H1 (cell line): ENCODE results near the gene UBE2D3. TPM values are rescaled to one million over a fixed set of nuclear protein-coding genes. Genes with fewer than 3 reads are reported as not detected.
A peak's percentile ranks its signal among the peaks of the same experiment; 100 is the strongest.

Experiments
- CTCF ChIA-PET: fragments of 300-600 bp; sonication (Branson Sonifier 250); formaldehyde crosslinking; loops from one replicate; lab custom pipeline; 2021; ENCODE audit not compliant: partially characterized antibody; lab: Charles Lee
- POLR2A ChIA-PET: fragments of 300-600 bp; sonication (Branson Sonifier 250); formaldehyde crosslinking; loops from one replicate; lab custom pipeline; 2021; ENCODE audit warnings: inconsistent platforms; ENCODE audit not compliant: partially characterized antibody; lab: Charles Lee
- DNase-seq, 2 experiments: peaks; one replicate each; pipeline versions ENCODE4 v3.0.0 to v3.0.0-alpha.2; 2010 to 2022; ENCODE audit warnings: low spot score in 2 of 2, low read depth in 1 of 2, mixed read lengths in 1 of 2
- FAIRE-seq: peaks from 2 replicates; lab custom pipeline; 2011; peaks lifted over from hg19 to GRCh38; lab: Jason Lieb, UNC
- H2AFZ ChIP-seq: 2 replicates; pipeline ENCODE4 v1.8.1; 2012; ENCODE audit warnings: low read length, inconsistent platforms
- H2AK5ac ChIP-seq: 2 replicates; pipeline ENCODE4 v1.6.1; 2013; ENCODE audit warnings: low read depth, low read length
- H2BK120ac ChIP-seq: replicated peaks from 2 replicates; pipeline ENCODE3; 2013; ENCODE audit warnings: low read depth, low read length, inconsistent platforms
- H2BK12ac ChIP-seq: 2 replicates; pipeline ENCODE4 v1.6.1; 2013; ENCODE audit warnings: low read depth, low read length
- H2BK15ac ChIP-seq: 2 replicates; pipeline ENCODE4 v1.6.1; 2013; ENCODE audit warnings: low read length
- H2BK20ac ChIP-seq: 2 replicates; pipeline ENCODE4 v1.6.1; 2013; ENCODE audit warnings: low read length
- H2BK5ac ChIP-seq: 2 replicates; pipeline ENCODE4 v1.6.1; 2013; ENCODE audit warnings: low read depth, low read length
- H3K14ac ChIP-seq: 2 replicates; pipeline ENCODE4 v1.6.1; 2013; ENCODE audit warnings: inconsistent platforms; ENCODE audit not compliant: insufficient read length
- H3K18ac ChIP-seq: 2 replicates; pipeline ENCODE4 v1.6.1; 2013; ENCODE audit warnings: low read length; ENCODE audit errors: extremely low read depth
- H3K23ac ChIP-seq: 2 replicates; pipeline ENCODE4 v1.6.1; 2013; ENCODE audit warnings: inconsistent platforms; ENCODE audit not compliant: insufficient read length
- H3K23me2 ChIP-seq: 2 replicates; pipeline ENCODE4 v1.6.1; 2013; ENCODE audit warnings: low read depth, low read length
- H3K27ac ChIP-seq: 2 replicates; pipeline ENCODE4 v1.6.1; 2011; ENCODE audit warnings: low read depth, low read length, inconsistent platforms
- H3K27me3 ChIP-seq, 4 experiments: replicated peaks in 1 of 4; 1 replicate in 1 of 4; 2 replicates in 3 of 4; pipeline versions ENCODE4 v1.6.1 to v1.8.1; 2011 to 2013; ENCODE audit warnings: low read length in 3 of 4, mild to moderate bottlenecking in 3 of 4, inconsistent platforms in 2 of 4, mixed read lengths in 2 of 4, moderate library complexity in 1 of 4; ENCODE audit not compliant: control insufficient read depth in 3 of 4, insufficient read depth in 3 of 4; ENCODE audit errors: extremely low read depth in 1 of 4
- H3K36me3 ChIP-seq, 4 experiments: 2 replicates each; pipeline versions ENCODE4 v1.6.1 to v1.8.1; 2011 to 2013; ENCODE audit warnings: mild to moderate bottlenecking in 4 of 4, low read length in 3 of 4, moderate library complexity in 2 of 4, control low read depth in 1 of 4, inconsistent platforms in 1 of 4; ENCODE audit not compliant: insufficient read depth in 4 of 4, control insufficient read depth in 2 of 4
- H3K4ac ChIP-seq: replicated peaks from 2 replicates; pipeline ENCODE3; 2013; ENCODE audit warnings: low read length, low read depth, mixed read lengths, inconsistent platforms; ENCODE audit not compliant: insufficient read length
- H3K4me1 ChIP-seq, 4 experiments: replicated peaks in 1 of 4; 1 replicate in 1 of 4; 2 replicates in 3 of 4; pipeline versions ENCODE4 v1.6.1 to v1.8.1; 2011 to 2013; ENCODE audit warnings: low read length in 3 of 4, inconsistent platforms in 2 of 4, mixed read lengths in 1 of 4; ENCODE audit not compliant: insufficient read depth in 4 of 4, control insufficient read depth in 3 of 4
- H3K4me2 ChIP-seq, 2 experiments: 2 replicates each; pipeline versions ENCODE4 v1.6.1 to v1.8.1; 2011 to 2013; ENCODE audit warnings: low read depth in 2 of 2, low read length in 2 of 2, control low read depth in 1 of 2, inconsistent platforms in 1 of 2, mild to moderate bottlenecking in 1 of 2; ENCODE audit not compliant: insufficient read depth in 1 of 2
- H3K4me3 ChIP-seq, 4 experiments: fragments of 200-600, 300-600 bp in 1 of 4; sonication (generic), shearing (Covaris generic), sonication (Bioruptor Twin) in 1 of 4; 2 replicates each; pipeline versions ENCODE4 v1.5.1 to v1.8.1; 2011 to 2016; ENCODE audit warnings: low read length in 4 of 4, low read depth in 3 of 4, control low read depth in 2 of 4, inconsistent platforms in 2 of 4, mild to moderate bottlenecking in 2 of 4, mixed read lengths in 1 of 4, moderate library complexity in 1 of 4; ENCODE audit not compliant: insufficient read depth in 2 of 4; ENCODE audit errors: extremely low read depth in 1 of 4
- H3K56ac ChIP-seq: replicated peaks from 2 replicates; pipeline ENCODE3; 2013; ENCODE audit warnings: low read depth, mild to moderate bottlenecking, mixed read lengths, low read length, inconsistent platforms; ENCODE audit not compliant: insufficient read length
- H3K79me1 ChIP-seq: 2 replicates; pipeline ENCODE4 v1.6.1; 2013; ENCODE audit warnings: low read depth, low read length, control low read depth
- H3K79me2 ChIP-seq, 2 experiments: 2 replicates each; pipeline versions ENCODE4 v1.6.1 to v1.8.1; 2012 to 2013; ENCODE audit warnings: low read length in 2 of 2, mild to moderate bottlenecking in 2 of 2, inconsistent platforms in 1 of 2; ENCODE audit not compliant: insufficient read depth in 2 of 2, control insufficient read depth in 1 of 2
- H3K9ac ChIP-seq, 4 experiments: replicated peaks in 1 of 4; 1 replicate in 1 of 4; 2 replicates in 3 of 4; pipeline versions ENCODE4 v1.6.1 to v1.8.1; 2011 to 2013; ENCODE audit warnings: low read depth in 3 of 4, low read length in 3 of 4, control low read depth in 2 of 4, mild to moderate bottlenecking in 2 of 4, moderate library complexity in 2 of 4, inconsistent platforms in 1 of 4; ENCODE audit errors: extremely low read depth in 1 of 4
- H3K9me3 ChIP-seq, 2 experiments: 2 replicates each; pipeline versions ENCODE4 v1.6.1 to v1.8.1; 2012 to 2013; ENCODE audit warnings: mild to moderate bottlenecking in 2 of 2, moderate library complexity in 2 of 2, control low read depth in 1 of 2, inconsistent platforms in 1 of 2, low read depth in 1 of 2, low read length in 1 of 2, mixed read lengths in 1 of 2; ENCODE audit not compliant: insufficient read depth in 2 of 2
- H4K20me1 ChIP-seq, 2 experiments: replicated peaks in 1 of 2; 2 replicates each; pipeline versions ENCODE3 to v1.8.1; 2011 to 2013; ENCODE audit warnings: inconsistent platforms in 2 of 2, low read length in 2 of 2, mild to moderate bottlenecking in 1 of 2; ENCODE audit not compliant: insufficient read depth in 2 of 2, control insufficient read depth in 1 of 2
- H4K5ac ChIP-seq: 2 replicates; pipeline ENCODE4 v1.6.1; 2013; ENCODE audit warnings: low read length, low read depth, mixed read lengths, inconsistent platforms; ENCODE audit not compliant: insufficient read length
- H4K8ac ChIP-seq: 2 replicates; pipeline ENCODE4 v1.8.0; 2013; ENCODE audit warnings: mild to moderate bottlenecking, moderate library complexity, low read length, inconsistent platforms; ENCODE audit not compliant: insufficient read depth; ENCODE audit errors: extremely low read depth
- H4K91ac ChIP-seq: replicated peaks from 2 replicates; pipeline ENCODE3; 2013; ENCODE audit warnings: low read length, mixed read lengths, inconsistent platforms; ENCODE audit not compliant: insufficient read length
- BACH1 ChIP-seq: IDR thresholded peaks from 2 replicates; pipeline ENCODE4 v1.6.1; 2012; ENCODE audit warnings: low read length, improper control_type of control experiment
- CTBP2 ChIP-seq: IDR thresholded peaks from 2 replicates; pipeline ENCODE4 v1.7.0; 2011; ENCODE audit warnings: borderline replicate concordance, mild to moderate bottlenecking, moderate library complexity, mixed read lengths, low read length; ENCODE audit not compliant: insufficient read depth, insufficient read length
- EGR1 ChIP-seq: IDR thresholded peaks from 2 replicates; pipeline ENCODE4 v1.6.1; 2011; ENCODE audit warnings: low read depth, low read length, borderline replicate concordance
- GTF2F1 ChIP-seq: IDR thresholded peaks from 2 replicates; pipeline ENCODE4 v1.6.1; 2012; ENCODE audit warnings: low read depth, low read length, improper control_type of control experiment, borderline replicate concordance
- HDAC2 ChIP-seq, 2 experiments: fragments of 300-600 bp in 1 of 2; sonication (generic) in 1 of 2; IDR thresholded peaks; 2 replicates each; pipeline ENCODE4 v1.6.1; 2011 to 2012; ENCODE audit warnings: low read depth in 2 of 2, low read length in 2 of 2, mild to moderate bottlenecking in 2 of 2, moderate library complexity in 2 of 2, borderline replicate concordance in 1 of 2, inconsistent platforms in 1 of 2
- HDAC6 ChIP-seq: IDR thresholded peaks from one replicate; pipeline ENCODE4 v1.7.1; 2012; ENCODE audit warnings: low read depth, mild to moderate bottlenecking, inconsistent platforms, low read length, moderate library complexity
- JUN ChIP-seq: IDR thresholded peaks from 2 replicates; pipeline ENCODE4 v1.6.1; 2011; ENCODE audit warnings: low read depth, mild to moderate bottlenecking, improper control_type of control experiment, low read length
- JUND ChIP-seq: IDR thresholded peaks from 2 replicates; pipeline ENCODE4 v1.6.1; 2011; ENCODE audit warnings: mild to moderate bottlenecking, improper control_type of control experiment, low read length
- KDM1A ChIP-seq: fragments of 200-600, 300-600 bp; sonication (generic); IDR thresholded peaks from 2 replicates; pipeline ENCODE4 v1.7.1; 2016; ENCODE audit warnings: mild to moderate bottlenecking, low read length, borderline replicate concordance
- MAFK ChIP-seq: IDR thresholded peaks from 2 replicates; pipeline ENCODE4 v1.6.1; 2012; ENCODE audit warnings: low read depth, mild to moderate bottlenecking, improper control_type of control experiment, low read length
- SIN3A ChIP-seq, 2 experiments: IDR thresholded peaks in 1 of 2; conservative IDR thresholded peaks in 1 of 2; 2 replicates each; pipeline ENCODE4 v1.6.1; 2011 to 2012; ENCODE audit warnings: low read length in 2 of 2, improper control_type of control experiment in 1 of 2, low read depth in 1 of 2, mild to moderate bottlenecking in 1 of 2
- SP4 ChIP-seq: IDR thresholded peaks from 2 replicates; pipeline ENCODE4 v1.6.1; 2012; ENCODE audit warnings: low read length, inconsistent platforms
- TAF1 ChIP-seq: IDR thresholded peaks from 2 replicates; pipeline ENCODE4 v1.6.1; 2011; ENCODE audit warnings: mild to moderate bottlenecking, low read depth, low read length
- TBP ChIP-seq: IDR thresholded peaks from 2 replicates; pipeline ENCODE4 v1.6.1; 2011; ENCODE audit warnings: low read depth, low read length, improper control_type of control experiment
- WGBS, 2 experiments: shearing (Covaris generic) in 1 of 2; methylation state at CpG; one replicate each; pipeline versions ENCODE4 v1.1.6 to v1.1.7; 2013 to 2015; ENCODE audit warnings: low lambda C conversion rate in 2 of 2, mixed read lengths in 2 of 2, inconsistent platforms in 1 of 2, low coverage in 1 of 2, missing lambda C conversion rate in 1 of 2; ENCODE audit not compliant: insufficient replicate concordance in 2 of 2, insufficient coverage in 1 of 2, insufficient read length in 1 of 2; ENCODE audit errors: extremely low coverage in 1 of 2, missing lambda C conversion rate in 1 of 2; 5-methylcytosine and 5-hydroxymethylcytosine counted together
- polyA plus RNA-seq, 7 experiments: library from polyadenylated mRNA; depleted of rRNA in 3 of 7; stranded (reverse) in 5 of 7; unstranded in 2 of 7; fragments of >200 nt in 5 of 7; fragments of 200-250 nt in 2 of 7; gene quantifications; 1 replicate in 5 of 7; 2 replicates in 1 of 7; 4 replicates in 1 of 7; pipeline versions ENCODE4 v1.2.1 to v1.2.3, GENCODE V29; 2011 to 2013; ENCODE audit warnings: missing spikeins in 2 of 7, mixed read lengths in 2 of 7
- total RNA-seq: library from RNA; stranded (reverse); fragmentation: NEBNext Ultra II Directional; extraction: Animal tissue kit (Norgen Biotek cat#: 25700); gene quantifications from 2 replicates; pipeline ENCODE4 v1.2.1, GENCODE V29; 2021

Gene UBE2D3
- total and polyA plus RNA-seq, 2 of the 8 experiments (the other 6 are each of a cell fraction or from before 2014, with no cell fraction given): 396 to 544 TPM

- Histone ChIP-seq H4K8ac (no peak overlapping the region), H3K79me2 (no peaks in the 10 kb centered on the region), H3K4me2 (no peak overlapping the region), H3K18ac (no peak overlapping the region), H3K4me3 (no peak overlapping the region), H2BK5ac (no peak overlapping the region), H3K9ac (no peak overlapping the region), H3K4me1 (no peaks in the 10 kb centered on the region), H2AFZ (no peak overlapping the region), H2BK20ac (no peak overlapping the region), H3K36me3 (no peaks in the 10 kb centered on the region; a peak in 1 of 8 replicates), H2AK5ac (no peak overlapping the region), H3K14ac (no peak overlapping the region), H3K9me3 (no peaks in the 10 kb centered on the region), H2BK120ac (no peak overlapping the region), H3K23ac (no peak overlapping the region), H4K91ac (no peak overlapping the region), H3K23me2 (no peaks in the 10 kb centered on the region), H3K27me3 (no peaks in the 10 kb centered on the region), H2BK12ac (no peak overlapping the region), H2BK15ac (no peak overlapping the region), H3K27ac (no peak overlapping the region), H3K79me1 (no peaks in the 10 kb centered on the region), H4K5ac (no peak overlapping the region), H4K20me1 (peaks cover 3 to 4% of the 10 kb centered on the region in 2 experiments), H3K56ac (no peak overlapping the region), H3K4ac (no peak overlapping the region)
- no peak for DNase-seq
- TF ChIP-seq MAFK: peak; percentile 75
- no peak for TF ChIP-seq SIN3A (conservative IDR thresholded peaks at IDR 0.05 in 1 of 2, IDR thresholded peaks at IDR 0.05 in 1 of 2; ENCODE audit: low read depth in 1 of 2, low read length in 2 of 2)
- TF ChIP-seq GTF2F1: no peak
- TF ChIP-seq BACH1: peak; percentile 70
- TF ChIP-seq SP4: no peak
- no peak for TF ChIP-seq JUND
- no peak for TF ChIP-seq JUN
- TF ChIP-seq CTBP2: no peak
- no peak for TF ChIP-seq KDM1A
- TF ChIP-seq TAF1: no peak
- TF ChIP-seq EGR1: no peak
- TF ChIP-seq TBP: no peak
- TF ChIP-seq HDAC2 (IDR thresholded peaks at IDR 0.05; ENCODE audit: borderline replicate concordance in 1 of 2, low read depth in 2 of 2, low read length in 2 of 2): no peak
- no peak for TF ChIP-seq HDAC6
- ChIA-PET CTCF (interaction anchor here (1.6 kb wide), 1 partner anchor 58 kb away, joined by 3 read pairs; no protein-coding TSS in a partner anchor), POLR2A (interaction anchor here (0.6 to 4.9 kb wide), 6 partner anchors 9 to 1810 kb away, joined by 3 to 36 read pairs (median 8); partner anchors contain the start of genes MANBA and UBE2D3)
- peak; percentile 19 for FAIRE-seq
- 98% methylated on average over 3 of the region's 3 CpGs; no CpG with 5 or more reads in 1 of the 2 experiments for WGBS, 2 experiments
Observed at GRCh38 chr4:102789317-102789717, 38.0 kb downstream of the UBE2D3 start.
